GM15510 (cell line): Measurements from ENCODE around the gene WDCP.

Experiments
- POLR2A ChIP-seq: IDR thresholded peaks from 3 replicates; pipeline ENCODE4 v1.6.1; 2011; ENCODE audit warnings: borderline replicate concordance; ENCODE audit not compliant: insufficient read length; ENCODE audit errors: extremely low read depth

The WDCP gene

DNA sequence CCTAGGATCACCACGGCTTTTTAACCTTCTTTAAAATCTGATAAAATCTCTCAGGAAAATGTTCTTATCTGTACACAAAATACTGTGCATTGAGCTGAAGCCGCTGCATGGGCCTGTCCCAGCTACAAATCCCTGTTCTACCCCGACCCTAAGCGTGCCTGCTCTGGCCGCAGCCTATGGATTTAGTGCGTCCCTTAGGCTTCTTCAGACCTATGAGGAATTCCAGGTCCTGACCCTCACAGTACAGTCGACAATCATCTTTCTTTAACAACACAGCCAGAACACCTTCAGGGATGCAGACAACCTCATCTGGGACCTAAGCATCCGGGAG, 477 bp upstream of the WDCP start:
- no peak for TF ChIP-seq POLR2A

DNA sequence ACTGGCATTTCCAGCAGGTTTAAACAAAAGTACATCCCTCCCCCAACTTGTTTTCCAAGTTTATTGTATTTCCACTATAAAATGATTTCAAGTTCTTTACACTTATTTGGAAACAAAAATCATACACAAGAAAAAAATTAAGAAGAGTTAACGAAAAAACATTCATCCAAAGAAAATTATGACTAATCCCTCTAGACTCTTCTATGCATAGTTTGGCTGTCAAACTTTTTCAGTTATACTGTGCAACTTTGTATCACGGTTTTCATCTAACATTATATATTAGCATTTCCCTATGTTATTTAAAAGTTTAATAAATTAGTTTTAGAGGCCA, 627 bp downstream of the WDCP start:
- TF ChIP-seq POLR2A = no peak

DNA sequence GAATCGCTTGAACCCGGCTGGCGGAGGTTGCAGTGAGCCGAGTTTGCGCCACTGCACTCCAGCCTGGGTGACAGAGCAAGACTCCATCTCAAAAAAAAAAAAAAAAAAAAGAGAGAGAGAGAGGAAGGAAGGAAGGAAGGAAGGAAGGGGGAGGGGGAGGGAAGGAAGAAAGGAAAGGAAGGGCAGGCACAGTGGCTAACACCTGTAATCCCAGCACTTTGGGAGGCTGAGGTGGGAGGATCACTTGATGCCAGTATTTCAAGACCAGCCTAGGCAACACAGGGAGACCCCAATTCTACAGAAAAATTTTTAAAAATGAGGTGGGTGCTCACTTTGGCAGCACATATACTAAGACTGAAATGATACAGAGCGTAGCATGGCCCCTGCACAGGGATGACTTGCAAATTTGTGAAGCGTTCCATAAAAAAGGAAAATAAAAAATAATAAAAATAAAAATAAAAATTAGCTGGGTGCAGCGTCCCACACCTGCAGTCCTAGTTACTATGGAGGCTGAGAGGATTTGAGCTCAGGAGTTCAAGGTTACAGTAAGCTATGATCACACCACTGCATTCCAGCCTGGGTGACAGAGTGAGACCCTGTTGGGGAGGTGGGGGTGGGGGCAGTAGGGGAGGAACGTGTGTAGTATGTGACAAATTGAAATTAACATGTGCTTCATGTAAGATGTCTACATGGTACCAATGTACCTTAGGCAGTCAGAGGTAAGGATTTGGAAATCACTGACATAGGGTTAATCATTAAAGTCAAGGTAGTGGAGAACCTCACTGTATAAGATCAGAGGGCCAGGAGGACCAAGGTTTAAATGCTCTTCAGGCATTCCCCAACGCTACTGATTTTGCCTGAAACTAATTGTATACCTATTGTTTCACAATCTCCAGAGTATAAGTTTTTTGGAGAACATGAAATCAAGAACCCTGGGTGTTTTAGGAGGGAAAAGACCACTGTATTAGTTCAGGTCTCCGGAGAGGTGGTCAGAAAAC, 1.4 kb downstream of the WDCP start:
- TF ChIP-seq POLR2A = no peak

DNA sequence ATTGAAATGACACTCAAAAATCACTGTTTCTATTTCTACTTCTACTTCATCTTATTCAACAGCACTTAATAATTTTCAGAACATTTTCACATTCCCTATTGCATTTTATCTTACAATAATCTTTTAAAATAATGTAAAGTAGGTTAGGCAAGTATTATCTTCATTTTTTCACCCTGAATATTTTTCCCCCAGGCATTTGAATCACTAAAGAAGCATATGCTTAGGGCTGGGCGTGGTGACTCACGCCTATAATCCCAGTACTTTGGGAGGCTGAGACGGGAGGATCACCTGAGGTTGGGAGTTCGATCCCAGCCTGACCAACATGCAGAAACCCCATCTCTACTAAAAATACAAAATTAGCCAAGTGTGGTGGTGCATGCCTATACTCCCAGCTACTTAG, 6.7 kb downstream of the WDCP start:
- TF ChIP-seq POLR2A = no peak

DNA sequence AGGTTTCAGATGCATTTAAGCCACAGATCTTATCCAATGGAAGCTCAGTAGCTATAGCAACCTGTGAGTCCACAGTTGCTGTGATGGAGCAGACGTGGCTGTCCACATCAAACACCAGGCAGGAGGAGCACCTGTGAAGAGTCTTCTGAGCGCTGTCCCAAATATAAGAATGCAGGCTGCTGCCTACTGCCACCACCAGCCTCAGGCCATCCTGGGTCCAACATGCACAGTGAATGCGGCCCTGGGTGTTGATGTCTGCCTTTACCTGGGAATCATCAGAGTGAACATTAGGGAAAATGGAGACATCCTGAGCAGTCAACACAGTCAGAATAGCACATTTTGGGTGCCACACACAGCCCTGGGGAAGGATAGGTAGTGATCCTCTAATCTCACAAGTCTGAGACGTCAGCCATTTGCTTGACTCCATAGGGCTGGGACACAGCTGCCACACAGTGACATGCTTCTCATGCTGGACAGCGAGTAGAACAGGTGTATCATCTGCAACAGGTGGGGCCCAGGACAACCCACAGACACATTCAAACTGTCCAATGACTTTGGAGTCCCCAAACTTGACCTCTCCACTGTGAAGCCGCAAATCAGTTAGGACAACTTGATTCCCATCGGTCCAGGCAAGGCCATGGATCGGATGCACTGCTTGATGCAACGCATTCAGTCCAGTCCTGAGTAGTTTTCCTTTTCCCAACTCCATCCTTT, 8.2 kb downstream of the WDCP start:
- TF ChIP-seq POLR2A = no peak

DNA sequence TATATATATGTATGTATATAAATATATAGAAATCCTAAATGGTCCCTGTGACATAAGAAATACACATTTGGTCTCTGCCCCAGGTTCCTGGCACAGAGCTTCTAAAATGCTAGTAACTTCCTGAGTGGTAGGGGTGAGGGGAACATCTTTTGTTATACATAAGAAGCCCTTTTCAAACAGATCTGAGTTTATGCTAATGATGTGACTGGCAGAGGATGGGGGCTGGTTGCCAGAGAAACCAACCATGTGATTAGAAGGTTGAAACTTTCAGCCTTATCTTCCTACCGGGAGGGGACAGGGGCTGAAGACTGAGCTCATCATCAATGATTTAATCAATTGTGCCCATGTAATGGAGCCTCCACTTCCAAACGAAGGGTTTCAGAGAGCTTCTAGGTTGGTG, 21.0 kb downstream of the WDCP start:
- no peak for TF ChIP-seq POLR2A

DNA sequence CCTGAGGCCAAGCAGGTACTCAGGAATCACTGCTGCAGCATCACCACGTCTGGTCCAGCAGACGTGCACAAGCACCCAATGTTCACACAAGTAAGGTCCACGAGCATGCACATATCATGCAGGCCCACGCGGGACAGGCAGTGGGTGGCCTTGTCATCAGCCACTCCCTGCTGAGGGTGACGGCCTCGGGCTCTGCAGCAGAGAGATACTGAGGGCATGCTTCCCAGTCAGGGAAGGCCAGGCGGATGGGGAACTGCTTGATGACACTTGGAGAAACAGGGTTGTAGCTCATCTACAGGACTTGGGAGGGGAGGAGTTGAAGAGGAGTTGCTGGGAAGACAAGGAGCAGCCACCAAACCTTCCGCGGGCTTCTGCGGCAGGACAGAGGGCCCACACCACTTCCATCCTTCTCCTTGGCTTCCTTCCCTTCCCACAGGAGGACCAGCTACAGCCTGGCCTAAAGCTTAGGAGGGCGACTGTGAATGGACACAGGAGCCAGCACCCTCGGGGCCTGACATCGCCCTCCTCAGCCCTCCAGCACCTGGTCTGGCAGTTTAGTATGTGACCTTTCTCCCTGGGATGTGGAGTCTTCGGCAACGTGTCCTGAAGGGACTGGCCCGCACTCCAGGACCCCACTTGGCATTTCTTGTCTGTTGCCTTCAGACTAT, 22.1 kb downstream of the WDCP start:
- TF ChIP-seq POLR2A = no peak

DNA sequence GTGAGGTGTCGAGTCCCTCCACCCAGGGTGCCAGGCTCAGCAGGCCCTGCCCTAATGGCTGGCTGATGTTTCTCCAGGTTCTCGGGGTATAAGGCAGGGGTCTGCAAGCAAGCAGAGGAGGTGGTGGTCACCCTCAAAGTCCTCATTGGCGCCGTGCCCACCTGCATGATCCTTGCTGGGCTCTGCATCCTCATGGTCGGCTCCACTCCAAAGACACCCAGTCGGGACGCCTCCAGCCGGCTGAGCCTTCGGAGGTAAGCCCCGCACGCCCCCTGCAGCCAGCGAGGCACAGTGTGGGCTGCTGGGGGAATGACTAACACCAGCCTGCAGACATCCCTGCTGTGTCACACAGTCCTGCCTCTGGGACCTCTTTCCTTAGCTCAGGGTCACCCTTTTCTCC, 23.2 kb downstream of the WDCP start:
- no peak for TF ChIP-seq POLR2A

DNA sequence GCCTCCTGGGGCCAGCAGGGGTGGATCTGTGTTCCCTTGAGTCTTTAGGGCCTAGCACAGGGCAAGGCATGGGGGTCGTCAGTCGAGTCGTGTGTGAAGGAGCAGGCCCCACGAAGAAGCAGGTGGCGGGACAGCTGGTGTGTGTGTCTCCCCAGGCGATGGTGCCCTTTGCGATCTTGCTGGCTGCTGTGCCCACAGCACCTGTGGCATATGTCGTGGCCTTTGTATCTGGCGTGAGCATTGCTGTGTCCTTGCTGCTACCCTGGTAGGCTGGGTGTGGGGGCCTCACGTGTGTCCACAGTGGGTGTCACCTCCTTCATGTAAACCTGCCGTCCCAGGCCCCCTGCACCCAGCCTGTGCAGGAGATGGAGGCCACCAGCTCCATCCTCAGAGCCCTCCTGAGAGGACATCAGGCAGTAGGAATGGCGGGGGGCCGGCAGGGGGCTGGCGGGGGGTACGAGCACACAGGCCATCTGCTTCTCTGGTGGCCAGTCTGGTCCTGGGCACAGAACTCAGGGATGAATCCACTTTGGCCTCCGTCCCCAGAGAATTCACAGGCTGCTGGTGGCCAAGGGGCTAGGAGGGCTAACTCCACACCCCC, 24.1 kb downstream of the WDCP start:
- no peak for TF ChIP-seq POLR2A

DNA sequence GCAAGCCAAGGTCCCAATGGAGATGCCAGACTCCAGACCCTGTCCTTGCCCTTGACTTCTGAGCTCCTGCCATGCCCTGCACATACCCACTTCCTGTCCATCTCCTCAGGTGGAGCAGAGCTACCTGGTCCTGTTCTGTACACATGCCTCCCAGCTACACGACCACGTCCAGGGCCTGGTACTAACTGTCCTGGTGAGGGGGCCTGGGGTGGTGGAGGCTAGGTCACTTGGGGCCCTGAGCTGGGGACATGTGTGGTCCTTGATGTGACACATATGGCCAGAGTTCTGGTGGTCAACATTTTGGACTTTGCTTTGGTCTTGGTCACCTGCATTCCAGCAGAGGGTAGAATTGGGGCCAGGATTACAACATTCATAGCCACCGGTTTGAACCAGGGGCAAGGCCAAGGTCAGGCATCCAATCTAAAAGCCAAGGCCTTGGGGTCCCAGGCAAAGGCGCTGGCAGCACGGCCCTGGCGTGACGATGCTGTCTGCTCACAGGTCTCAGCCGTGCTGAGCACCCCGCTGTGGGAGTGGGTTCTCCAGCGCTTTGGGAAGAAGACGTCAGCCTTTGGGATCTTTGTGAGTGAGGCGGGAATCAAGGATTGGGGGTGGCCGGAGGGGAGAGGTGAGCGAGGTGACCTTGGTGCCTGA, 24.7 kb downstream of the WDCP start:
- TF ChIP-seq POLR2A = no peak

DNA sequence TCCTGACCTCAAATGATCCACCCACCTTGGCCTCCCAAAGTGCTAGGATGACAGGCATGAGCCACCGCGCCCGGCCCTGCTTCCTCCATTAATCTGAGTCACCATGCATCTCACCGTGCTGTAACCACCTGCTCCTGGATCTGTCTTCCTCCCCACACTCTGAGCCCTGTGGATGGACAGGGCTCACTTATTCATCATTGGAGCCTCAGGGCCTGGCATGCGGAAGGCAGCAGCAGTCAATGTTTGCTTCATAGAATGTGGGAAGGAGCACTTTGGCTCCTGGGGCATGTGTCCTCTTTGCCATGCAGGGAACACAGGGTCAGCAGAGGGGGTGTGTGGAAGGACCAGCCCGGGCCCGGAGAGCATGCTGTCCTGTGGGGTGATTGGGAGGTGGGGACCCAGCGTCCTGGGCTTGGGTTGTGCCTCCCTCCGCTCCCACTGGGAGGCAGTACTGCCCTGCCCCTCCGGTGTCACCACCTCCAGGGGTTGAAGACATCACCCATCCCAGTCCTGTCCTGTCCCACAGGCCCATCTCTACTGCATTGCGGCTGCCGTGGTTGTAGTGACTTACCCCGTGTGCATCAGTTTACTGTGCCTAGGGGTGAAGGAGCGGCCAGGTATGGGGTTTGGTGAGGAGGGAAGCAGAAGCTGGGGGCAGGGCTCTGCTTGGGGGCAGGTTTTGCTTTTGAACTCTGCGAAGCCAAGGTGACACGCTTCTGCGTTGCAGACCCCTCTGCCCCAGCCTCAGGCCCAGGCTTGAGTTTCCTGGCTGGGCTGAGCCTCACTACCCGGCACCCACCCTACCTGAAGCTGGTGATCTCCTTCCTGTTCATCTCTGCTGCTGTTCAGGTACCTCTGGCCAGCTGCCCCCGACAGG, 25.8 kb downstream of the WDCP start:
- no peak for TF ChIP-seq POLR2A

DNA sequence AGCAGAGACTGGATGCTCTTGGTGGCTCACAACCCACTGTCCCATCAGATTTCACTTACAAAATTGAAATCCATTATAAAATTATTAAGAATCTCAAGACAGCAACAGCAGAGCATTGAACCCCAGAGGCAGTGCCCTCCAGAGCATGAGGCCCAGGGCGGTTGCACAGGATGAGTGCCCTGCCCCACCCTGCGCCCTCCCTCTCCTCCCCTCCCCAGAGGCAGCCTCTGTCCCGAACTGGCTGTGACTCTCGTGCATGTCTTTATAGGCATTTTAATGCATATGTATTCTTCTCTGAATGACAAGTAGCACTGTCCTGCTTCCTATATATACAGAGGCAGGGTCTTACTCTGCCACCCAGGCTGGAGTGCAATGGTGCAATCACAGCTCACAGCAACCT, 26.9 kb downstream of the WDCP start:
- TF ChIP-seq POLR2A = no peak

DNA sequence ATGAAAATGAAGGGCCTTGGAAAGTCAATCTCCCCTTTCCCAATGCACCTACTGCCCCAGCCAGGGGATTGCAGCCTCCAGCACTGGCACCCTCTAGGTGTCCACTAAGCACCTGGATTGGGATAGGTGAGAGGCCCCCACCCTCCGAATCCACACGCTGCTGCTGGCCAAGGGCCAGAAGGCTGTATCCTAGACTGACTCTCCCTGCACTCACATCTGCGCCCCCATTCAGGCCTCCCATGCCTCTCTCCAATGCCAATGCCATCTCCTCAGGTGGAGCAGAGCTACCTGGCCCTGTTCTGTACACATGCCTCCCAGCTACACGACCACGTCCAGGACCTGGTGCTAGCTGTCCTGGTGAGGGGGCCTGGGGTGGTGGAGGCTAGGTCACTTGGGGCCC, 27.5 kb downstream of the WDCP start:
- TF ChIP-seq POLR2A = no peak

DNA sequence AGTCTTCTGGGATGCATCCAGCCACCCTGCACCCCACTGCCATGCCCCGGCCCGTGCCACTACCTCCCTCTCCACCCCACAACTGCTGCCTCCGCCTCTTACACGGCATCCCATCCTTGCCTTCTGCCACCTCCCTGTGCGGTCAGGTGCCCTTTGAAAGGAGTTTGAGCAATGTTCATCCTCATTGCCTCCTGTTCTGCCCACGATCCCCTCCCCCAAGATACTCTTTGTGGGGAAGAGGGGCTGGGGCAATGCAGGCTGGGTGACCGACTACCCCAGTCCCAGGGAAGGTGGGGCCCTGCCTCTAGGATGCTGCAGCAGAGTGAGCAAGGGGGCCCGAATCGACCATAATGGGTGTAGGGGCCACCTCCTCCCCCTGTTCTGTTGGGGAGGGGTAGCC, 28.9 kb downstream of the WDCP start:
- no peak for TF ChIP-seq POLR2A
